ENCODE data around the gene CEP70. TPM values are rescaled to one million over a fixed set of nuclear protein-coding genes. Genes with fewer than 3 reads are reported as not detected.

Gene CEP70
- total and polyA plus RNA-seq, 4 donors: 14.6 to 49.5 (median 21.5) TPM

DNA sequence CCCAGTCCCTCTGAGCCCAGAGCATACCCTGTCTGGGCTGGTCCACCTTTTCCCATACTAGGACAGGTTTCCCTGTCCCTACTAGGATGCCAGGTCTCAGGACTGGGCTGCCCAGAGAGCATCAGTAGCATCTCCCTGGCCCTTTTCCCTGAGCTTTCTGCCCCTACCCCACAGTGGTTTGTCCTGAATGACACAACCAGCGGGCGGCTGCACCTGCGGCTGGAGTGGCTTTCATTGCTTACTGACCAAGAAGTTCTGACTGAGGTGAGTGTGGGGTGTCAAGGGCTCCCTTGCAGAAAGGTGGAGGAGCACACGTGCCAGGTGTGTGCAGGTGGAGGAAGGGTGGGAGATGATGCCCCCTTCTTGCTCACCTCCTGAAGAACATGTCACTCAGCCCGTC lies 126.1 kb downstream of the CEP70 start:
- Histone ChIP-seq H3K36me3 (ENCODE audit: control insufficient read depth in 1 of 2, insufficient read depth in 2 of 2, low read length in 1 of 2) (no peaks in the 10 kb centered on the region), H3K27ac (ENCODE audit: low read depth in 1 of 2, low read length in 2 of 2) (no peak overlapping the region), H3K27me3 (ENCODE audit: control insufficient read depth in 1 of 2, insufficient read depth in 2 of 2, low read length in 1 of 2) (no peaks in the 10 kb centered on the region), H3K9me3 (ENCODE audit: control insufficient read depth, low read length) (no peaks in the 10 kb centered on the region), H3K4me1 (ENCODE audit: control insufficient read depth in 1 of 2, insufficient read depth in 2 of 2, low read length in 2 of 2) (no peaks in the 10 kb centered on the region), H3K4me3 (ENCODE audit: low read length in 2 of 2) (no peak overlapping the region)
- 93 to 97% methylated on average over 3 to 5 of the region's 5 CpGs for WGBS, 2 donors
- peak in 1 of 2 donors; percentile 34 for DNase-seq
- ATAC-seq (ENCODE audit: low FRiP score): no peak
- intact Hi-C loops (cut with DNase I): no loop called here

DNA sequence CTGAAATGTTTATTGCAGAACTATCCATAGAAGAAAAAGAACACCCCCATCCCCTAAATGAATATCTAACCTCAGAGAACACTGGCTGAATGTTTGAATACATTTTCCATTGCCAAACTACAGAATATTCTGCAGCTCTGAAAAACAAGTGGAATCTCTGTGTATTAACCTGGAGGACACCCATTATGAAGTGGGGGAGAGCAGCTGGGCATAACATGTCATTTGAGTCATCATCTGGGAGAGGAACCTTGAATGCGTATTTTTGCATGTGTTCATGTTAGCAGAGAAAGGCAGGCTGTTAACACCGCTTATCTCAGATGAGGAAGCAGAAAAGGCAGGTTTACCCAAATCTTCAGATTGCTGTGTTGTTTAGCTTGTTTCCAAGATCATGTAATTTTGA lies 128.1 kb downstream of the CEP70 start:
- Histone ChIP-seq H3K4me3 (ENCODE audit: low read length in 2 of 2) (no peak overlapping the region), H3K27ac (ENCODE audit: low read depth in 1 of 2, low read length in 2 of 2) (no peak overlapping the region), H3K4me1 (ENCODE audit: control insufficient read depth in 1 of 2, insufficient read depth in 2 of 2, low read length in 2 of 2) (no peaks in the 10 kb centered on the region), H3K27me3 (ENCODE audit: control insufficient read depth in 1 of 2, insufficient read depth in 2 of 2, low read length in 1 of 2) (no peaks in the 10 kb centered on the region), H3K9me3 (ENCODE audit: control insufficient read depth, low read length) (no peaks in the 10 kb centered on the region), H3K36me3 (ENCODE audit: control insufficient read depth in 1 of 2, insufficient read depth in 2 of 2, low read length in 1 of 2) (no peaks in the 10 kb centered on the region)
- 85 to 86% methylated on average over 2 of the region's 2 CpGs for WGBS, 2 donors
- DNase-seq (no peak), ATAC-seq (ENCODE audit: low FRiP score) (no peak)
- intact Hi-C loops (cut with DNase I): no loop called here

DNA sequence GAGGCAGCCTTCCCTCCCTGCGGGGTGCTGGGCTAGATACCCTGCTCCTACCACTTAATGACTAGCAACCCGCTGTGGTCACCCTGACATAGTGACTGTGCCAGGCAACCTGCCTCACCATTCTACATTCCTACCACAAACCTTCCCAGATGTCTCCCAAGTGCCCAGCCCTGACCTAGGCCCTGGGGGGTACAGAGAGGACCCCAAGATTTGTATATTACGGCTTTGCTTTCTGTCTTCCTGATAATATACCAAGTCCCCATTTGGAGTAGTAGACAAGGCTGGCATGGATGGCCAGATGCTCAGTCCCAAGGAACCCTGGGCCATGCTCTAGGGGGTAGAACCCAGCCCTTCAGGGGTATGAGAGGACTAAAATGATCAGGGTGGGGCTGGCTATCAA lies 128.6 kb downstream of the CEP70 start:
- no peaks in the 10 kb centered on the region for H3K36me3 ChIP-seq (ENCODE audit: control insufficient read depth in 1 of 2, insufficient read depth in 2 of 2, low read length in 1 of 2)
- WGBS, 2 donors: 97 to 100% methylated on average over 3 of the region's 3 CpGs
- intact Hi-C loops (cut with DNase I): no loop called here
- no peaks in the 10 kb centered on the region for H3K9me3 ChIP-seq (ENCODE audit: control insufficient read depth, low read length)
- no peak for DNase-seq
- H3K27ac ChIP-seq (ENCODE audit: low read depth in 1 of 2, low read length in 2 of 2): no peak overlapping the region
- ATAC-seq (ENCODE audit: low FRiP score): no peak
- no peaks in the 10 kb centered on the region for H3K27me3 ChIP-seq (ENCODE audit: control insufficient read depth in 1 of 2, insufficient read depth in 2 of 2, low read length in 1 of 2)
- H3K4me1 ChIP-seq (ENCODE audit: control insufficient read depth in 1 of 2, insufficient read depth in 2 of 2, low read length in 2 of 2): no peaks in the 10 kb centered on the region
- H3K4me3 ChIP-seq (ENCODE audit: low read length in 2 of 2): no peak overlapping the region

DNA sequence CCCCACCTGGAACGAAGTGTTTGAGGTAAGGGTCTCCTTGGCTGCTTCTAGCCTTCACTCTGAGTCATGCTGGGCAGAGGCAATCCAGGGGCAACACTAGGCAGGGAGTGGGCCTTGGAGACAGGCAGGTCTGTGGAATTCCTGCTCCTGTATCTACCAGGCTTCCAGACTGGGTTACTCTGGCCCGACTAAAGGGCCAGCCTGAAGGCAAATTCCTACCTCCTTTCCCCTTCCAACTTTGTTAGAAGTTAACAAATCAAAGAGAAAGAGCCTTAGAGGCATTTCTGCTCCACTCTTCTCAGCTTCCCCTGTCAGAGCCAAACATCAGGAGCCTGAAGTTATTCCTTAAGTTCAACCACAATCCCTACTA lies 129.6 kb downstream of the CEP70 start:
- WGBS, 2 donors: 69 to 77% methylated on average over 2 of the region's 2 CpGs
- Histone ChIP-seq H3K4me1 (ENCODE audit: control insufficient read depth in 1 of 2, insufficient read depth in 2 of 2, low read length in 2 of 2) (no peaks in the 10 kb centered on the region), H3K27ac (ENCODE audit: low read depth in 1 of 2, low read length in 2 of 2) (no peak overlapping the region), H3K36me3 (ENCODE audit: control insufficient read depth in 1 of 2, insufficient read depth in 2 of 2, low read length in 1 of 2) (no peaks in the 10 kb centered on the region), H3K4me3 (ENCODE audit: low read length in 2 of 2) (no peak overlapping the region), H3K27me3 (ENCODE audit: control insufficient read depth in 1 of 2, insufficient read depth in 2 of 2, low read length in 1 of 2) (no peaks in the 10 kb centered on the region), H3K9me3 (ENCODE audit: control insufficient read depth, low read length) (no peaks in the 10 kb centered on the region)
- ATAC-seq (ENCODE audit: low FRiP score) (no peak), DNase-seq (peak in 1 of 2 donors; percentile 22)
- intact Hi-C loops (cut with DNase I): no loop called here

DNA sequence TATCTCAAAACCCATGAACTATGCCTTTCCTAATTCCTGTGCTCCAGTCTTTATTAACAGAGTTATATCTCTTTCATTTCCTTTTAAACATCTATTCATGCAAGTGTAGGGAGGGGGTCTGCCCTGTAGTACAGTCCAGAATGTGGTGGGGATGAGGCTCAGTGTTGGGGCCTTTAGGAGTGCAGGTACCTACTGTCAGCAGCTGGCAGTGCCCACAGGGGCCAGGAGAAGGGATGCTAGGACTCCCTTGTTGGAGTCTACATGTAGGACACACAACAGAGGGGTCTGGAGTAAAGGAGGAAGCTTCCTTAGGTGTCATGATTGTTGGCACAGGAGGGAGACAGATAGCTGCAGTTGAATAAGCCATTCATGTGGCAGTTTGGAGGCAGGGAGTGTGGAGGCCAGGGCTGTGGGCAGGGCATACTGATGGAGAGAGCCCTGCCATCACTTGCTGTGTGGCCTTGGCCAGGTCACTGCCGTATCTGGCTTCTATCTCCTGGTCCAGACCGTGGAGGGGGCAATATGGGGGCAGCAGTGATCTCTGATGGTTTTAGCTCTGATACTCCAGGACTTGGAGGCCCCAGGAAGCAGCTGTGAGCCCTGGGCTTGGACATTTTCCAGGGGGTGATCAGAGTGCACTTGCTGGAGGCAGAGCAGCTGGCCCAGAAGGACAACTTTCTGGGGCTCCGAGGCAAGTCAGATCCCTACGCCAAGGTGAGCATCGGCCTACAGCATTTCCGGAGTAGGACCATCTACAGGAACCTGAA lies 130.2 kb downstream of the CEP70 start:
- intact Hi-C loops (cut with DNase I): no loop called here
- no peaks in the 10 kb centered on the region for H3K36me3 ChIP-seq (ENCODE audit: control insufficient read depth in 1 of 2, insufficient read depth in 2 of 2, low read length in 1 of 2)
- H3K4me3 ChIP-seq (ENCODE audit: low read length in 2 of 2): no peak overlapping the region
- H3K27me3 ChIP-seq (ENCODE audit: control insufficient read depth in 1 of 2, insufficient read depth in 2 of 2, low read length in 1 of 2): no peaks in the 10 kb centered on the region
- no peaks in the 10 kb centered on the region for H3K9me3 ChIP-seq (ENCODE audit: control insufficient read depth, low read length)
- WGBS, 2 donors: 78 to 84% methylated on average over 6 of the region's 6 CpGs
- no peak overlapping the region for H3K27ac ChIP-seq (ENCODE audit: low read depth in 1 of 2, low read length in 2 of 2)
- no peak for ATAC-seq (ENCODE audit: low FRiP score)
- no peaks in the 10 kb centered on the region for H3K4me1 ChIP-seq (ENCODE audit: control insufficient read depth in 1 of 2, insufficient read depth in 2 of 2, low read length in 2 of 2)
- DNase-seq: peak in 1 of 2 donors; percentile 59

DNA sequence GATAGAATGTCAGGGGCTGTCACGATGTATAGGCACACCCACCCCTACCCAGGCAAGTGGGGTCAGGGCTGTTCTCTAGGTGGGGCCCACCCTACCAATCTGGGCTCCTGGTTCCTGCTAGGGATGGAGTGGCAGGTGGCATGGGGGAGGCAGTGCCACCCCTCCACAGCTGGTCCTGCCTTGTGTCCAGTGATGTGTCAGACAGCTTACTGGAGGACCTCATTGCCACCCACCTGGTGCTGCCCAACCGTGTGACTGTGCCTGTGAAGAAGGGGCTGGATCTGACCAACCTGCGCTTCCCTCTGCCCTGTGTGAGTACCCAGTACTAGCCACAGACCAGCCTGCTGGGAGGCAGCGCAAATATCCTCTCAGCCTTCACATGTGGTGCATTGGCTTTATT lies 132.2 kb downstream of the CEP70 start:
- DNase-seq (peak in 1 of 2 donors; percentile 38), ATAC-seq (ENCODE audit: low FRiP score) (no peak)
- Histone ChIP-seq H3K9me3 (ENCODE audit: control insufficient read depth, low read length) (no peaks in the 10 kb centered on the region), H3K36me3 (ENCODE audit: control insufficient read depth in 1 of 2, insufficient read depth in 2 of 2, low read length in 1 of 2) (no peaks in the 10 kb centered on the region), H3K4me3 (ENCODE audit: low read length in 2 of 2) (no peak overlapping the region), H3K27me3 (ENCODE audit: control insufficient read depth in 1 of 2, insufficient read depth in 2 of 2, low read length in 1 of 2) (no peaks in the 10 kb centered on the region), H3K27ac (ENCODE audit: low read depth in 1 of 2, low read length in 2 of 2) (no peak overlapping the region), H3K4me1 (ENCODE audit: control insufficient read depth in 1 of 2, insufficient read depth in 2 of 2, low read length in 2 of 2) (no peaks in the 10 kb centered on the region)
- intact Hi-C loops (cut with DNase I): no loop called here
- WGBS, 2 donors: 88 to 93% methylated on average over 4 of the region's 4 CpGs

DNA sequence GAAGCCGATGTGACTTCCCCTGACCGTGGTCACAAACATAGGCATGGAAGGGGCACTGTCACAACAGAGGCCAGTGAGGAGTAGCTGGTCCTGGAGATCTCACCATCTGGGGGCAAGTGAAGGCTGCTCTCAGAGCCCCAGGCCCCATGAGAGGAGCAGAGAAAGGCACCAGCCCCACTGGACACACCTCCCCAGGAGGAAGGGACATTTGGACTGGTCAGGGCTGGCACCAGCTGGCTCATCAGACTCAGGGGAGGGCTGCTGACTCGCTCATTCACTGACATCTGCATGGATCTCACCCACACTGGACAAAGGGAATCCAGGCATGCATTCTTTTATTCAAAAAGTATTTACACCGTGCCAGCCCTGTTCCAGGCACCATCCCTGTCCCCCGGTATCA lies 132.8 kb downstream of the CEP70 start:
- Histone ChIP-seq H3K4me3 (ENCODE audit: low read length in 2 of 2) (no peak overlapping the region), H3K4me1 (ENCODE audit: control insufficient read depth in 1 of 2, insufficient read depth in 2 of 2, low read length in 2 of 2) (no peaks in the 10 kb centered on the region), H3K27ac (ENCODE audit: low read depth in 1 of 2, low read length in 2 of 2) (no peak overlapping the region), H3K27me3 (ENCODE audit: control insufficient read depth in 1 of 2, insufficient read depth in 2 of 2, low read length in 1 of 2) (no peaks in the 10 kb centered on the region), H3K9me3 (ENCODE audit: control insufficient read depth, low read length) (no peaks in the 10 kb centered on the region), H3K36me3 (ENCODE audit: control insufficient read depth in 1 of 2, insufficient read depth in 2 of 2, low read length in 1 of 2) (no peaks in the 10 kb centered on the region)
- ATAC-seq (ENCODE audit: low FRiP score) (no peak), DNase-seq (peak; percentile 35 to 36)
- intact Hi-C loops (cut with DNase I): no loop called here
- WGBS, 2 donors: 75 to 85% methylated on average over 5 of the region's 5 CpGs

DNA sequence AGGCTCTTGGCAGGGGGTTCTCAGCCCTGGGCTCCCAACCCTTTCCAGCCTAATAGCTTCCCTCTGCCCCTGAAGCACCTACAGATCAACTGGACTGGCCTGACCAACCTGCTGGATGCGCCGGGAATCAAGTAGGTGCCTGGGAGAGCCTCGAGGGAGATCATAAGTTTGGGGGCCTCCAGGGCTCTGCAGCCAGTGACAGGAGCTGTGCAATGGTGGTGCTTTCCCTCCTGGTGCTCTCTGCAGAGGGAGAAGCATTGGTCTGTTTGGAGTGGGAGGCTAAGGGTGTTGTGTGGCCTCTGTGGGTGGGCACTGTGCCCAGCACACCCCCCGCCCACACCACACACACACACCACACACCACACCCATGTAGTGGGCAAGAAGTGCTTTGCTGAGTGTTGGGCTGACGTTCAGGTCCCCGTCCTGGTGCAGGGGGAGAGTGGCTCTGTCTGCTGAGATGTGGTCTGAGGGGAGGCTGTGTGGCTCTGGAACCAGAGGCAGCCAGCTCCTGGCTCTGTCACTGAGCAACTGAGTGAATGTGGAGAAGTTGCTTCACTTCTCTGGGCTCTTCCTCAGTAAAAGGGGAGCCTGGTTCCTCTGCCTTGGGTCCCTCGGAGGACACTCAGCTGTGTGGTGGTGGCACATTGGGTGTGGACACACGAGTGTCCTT lies 133.4 kb downstream of the CEP70 start:
- H3K4me1 ChIP-seq (ENCODE audit: control insufficient read depth in 1 of 2, insufficient read depth in 2 of 2, low read length in 2 of 2): no peaks in the 10 kb centered on the region
- ATAC-seq (ENCODE audit: low FRiP score): no peak
- no peaks in the 10 kb centered on the region for H3K36me3 ChIP-seq (ENCODE audit: control insufficient read depth in 1 of 2, insufficient read depth in 2 of 2, low read length in 1 of 2)
- H3K27ac ChIP-seq (ENCODE audit: low read depth in 1 of 2, low read length in 2 of 2): no peak overlapping the region
- H3K4me3 ChIP-seq (ENCODE audit: low read length in 2 of 2): no peak overlapping the region
- intact Hi-C loops (cut with DNase I): no loop called here
- no peaks in the 10 kb centered on the region for H3K27me3 ChIP-seq (ENCODE audit: control insufficient read depth in 1 of 2, insufficient read depth in 2 of 2, low read length in 1 of 2)
- peak in 1 of 2 donors; percentile 27 for DNase-seq
- no peaks in the 10 kb centered on the region for H3K9me3 ChIP-seq (ENCODE audit: control insufficient read depth, low read length)
- WGBS, 2 donors: 85 to 87% methylated on average over 8 of the region's 8 CpGs
